Mesenchymal stem cell (in vitro differentiated cells and primary cell): ENCODE results near the gene MYOM1. TPM values are rescaled to one million over a fixed set of nuclear protein-coding genes. Genes with fewer than 3 reads are reported as not detected.

Experiments used
- DNase-seq: peaks from one replicate; pipeline ENCODE4 v3.0.0-alpha.2; 2013
- H2AFZ ChIP-seq: one replicate; pipeline ENCODE4 v1.6.1; 2013; ENCODE audit warnings: low read depth, mild to moderate bottlenecking, control low read depth, inconsistent platforms, low read length, moderate library complexity
- H2AK5ac ChIP-seq: 2 replicates; pipeline ENCODE4 v1.6.1; 2013; ENCODE audit warnings: low read length, moderate library complexity, mild to moderate bottlenecking, inconsistent platforms; ENCODE audit not compliant: severe bottlenecking
- H2BK120ac ChIP-seq: one replicate; pipeline ENCODE4 v1.6.1; 2013; ENCODE audit warnings: low read depth, mild to moderate bottlenecking, inconsistent platforms, low read length, moderate library complexity
- H2BK12ac ChIP-seq, 2 experiments: one replicate each; pipeline ENCODE4 v1.6.1; 2013; ENCODE audit warnings: inconsistent platforms in 2 of 2, low read length in 2 of 2, mild to moderate bottlenecking in 2 of 2, moderate library complexity in 2 of 2, control low read depth in 1 of 2
- H2BK15ac ChIP-seq: one replicate; pipeline ENCODE4 v1.6.1; 2013; ENCODE audit warnings: mild to moderate bottlenecking, low read depth, inconsistent platforms; ENCODE audit not compliant: poor library complexity, severe bottlenecking
- H2BK5ac ChIP-seq: 2 replicates; pipeline ENCODE4 v1.6.1; 2013; ENCODE audit warnings: low read depth, mild to moderate bottlenecking, low read length, control low read depth, inconsistent platforms; ENCODE audit not compliant: poor library complexity, severe bottlenecking
- H3K14ac ChIP-seq, 2 experiments: one replicate each; pipeline ENCODE4 v1.6.1; 2013; ENCODE audit warnings: inconsistent platforms in 2 of 2, low read length in 2 of 2, control low read depth in 1 of 2, mild to moderate bottlenecking in 1 of 2, moderate library complexity in 1 of 2
- H3K18ac ChIP-seq, 2 experiments: one replicate each; pipeline ENCODE4 v1.6.1; 2013; ENCODE audit warnings: inconsistent platforms in 2 of 2, low read length in 2 of 2, control low read depth in 1 of 2, low read depth in 1 of 2, mild to moderate bottlenecking in 1 of 2
- H3K23ac ChIP-seq, 2 experiments: one replicate each; pipeline ENCODE4 v1.6.1; 2013; ENCODE audit warnings: inconsistent platforms in 2 of 2, low read length in 2 of 2, mild to moderate bottlenecking in 2 of 2, moderate library complexity in 2 of 2, control low read depth in 1 of 2
- H3K27ac ChIP-seq: 2 replicates; pipeline ENCODE4 v1.5.1; 2013; ENCODE audit warnings: mild to moderate bottlenecking, moderate library complexity, low read length, control low read depth, inconsistent platforms; ENCODE audit not compliant: poor library complexity, severe bottlenecking
- H3K27me3 ChIP-seq, 2 experiments: 2 replicates each; pipeline versions ENCODE4 v1.6.1 to v1.7.0; 2013; ENCODE audit warnings: low read length in 2 of 2, mild to moderate bottlenecking in 2 of 2, moderate library complexity in 2 of 2, control low read depth in 1 of 2, inconsistent platforms in 1 of 2; ENCODE audit not compliant: control insufficient read depth in 1 of 2, insufficient read depth in 1 of 2
- H3K36me3 ChIP-seq, 2 experiments: 2 replicates each; pipeline versions ENCODE4 v1.6.1 to v1.7.0; 2013; ENCODE audit warnings: low read length in 2 of 2, control low read depth in 1 of 2, inconsistent platforms in 1 of 2, low read depth in 1 of 2, mild to moderate bottlenecking in 1 of 2; ENCODE audit not compliant: insufficient read depth in 2 of 2, control insufficient read depth in 1 of 2
- H3K4ac ChIP-seq, 2 experiments: one replicate each; pipeline ENCODE4 v1.6.1; 2013; ENCODE audit warnings: inconsistent platforms in 2 of 2, low read length in 2 of 2, mild to moderate bottlenecking in 2 of 2, moderate library complexity in 2 of 2, control low read depth in 1 of 2, low read depth in 1 of 2
- H3K4me1 ChIP-seq: 2 replicates; pipeline ENCODE4 v1.6.1; 2013; ENCODE audit warnings: low read depth, low read length, control low read depth; ENCODE audit not compliant: control insufficient read depth, insufficient read depth
- H3K4me2 ChIP-seq: 2 replicates; pipeline ENCODE4 v1.6.1; 2013; ENCODE audit warnings: low read length, mild to moderate bottlenecking, inconsistent platforms; ENCODE audit not compliant: poor library complexity, severe bottlenecking
- H3K4me3 ChIP-seq, 2 experiments: 2 replicates each; pipeline versions ENCODE4 v1.5.1 to v1.7.0; 2013; ENCODE audit warnings: low read length in 2 of 2, mild to moderate bottlenecking in 2 of 2, control low read depth in 1 of 2, low read depth in 1 of 2; ENCODE audit not compliant: insufficient read depth in 1 of 2
- H3K79me1 ChIP-seq: replicated peaks from 2 replicates; pipeline ENCODE4 v1.6.1; 2013; ENCODE audit warnings: mild to moderate bottlenecking, control low read depth, low read length, inconsistent platforms; ENCODE audit not compliant: poor library complexity, severe bottlenecking
- H3K9ac ChIP-seq: 2 replicates; pipeline ENCODE4 v1.7.0; 2013; ENCODE audit warnings: mild to moderate bottlenecking, low read length, moderate library complexity
- H3K9me3 ChIP-seq: 2 replicates; pipeline ENCODE4 v1.7.0; 2013; ENCODE audit warnings: mild to moderate bottlenecking, low read length; ENCODE audit not compliant: control insufficient read depth
- H4K8ac ChIP-seq: one replicate; pipeline ENCODE4 v1.6.1; 2013; ENCODE audit warnings: inconsistent platforms, mild to moderate bottlenecking, low read length, moderate library complexity
- H4K91ac ChIP-seq: one replicate; pipeline ENCODE4 v1.6.1; 2013; ENCODE audit warnings: mild to moderate bottlenecking, low read length, inconsistent platforms
- WGBS: methylation state at CpG from one replicate; pipeline ENCODE4 v1.1.7; 2013; ENCODE audit warnings: mixed read lengths; 5-methylcytosine and 5-hydroxymethylcytosine counted together
- polyA plus RNA-seq, 2 experiments: library from polyadenylated mRNA; stranded (reverse); fragments of 200-250 nt; gene quantifications; one replicate each; pipeline ENCODE4 v1.2.3, GENCODE V29; 2013

The MYOM1 gene
- 0.11 TPM for polyA plus RNA-seq (2013, experiment 1 of 2)
- polyA plus RNA-seq (2013, experiment 2 of 2), result 0.03 TPM

DNA sequence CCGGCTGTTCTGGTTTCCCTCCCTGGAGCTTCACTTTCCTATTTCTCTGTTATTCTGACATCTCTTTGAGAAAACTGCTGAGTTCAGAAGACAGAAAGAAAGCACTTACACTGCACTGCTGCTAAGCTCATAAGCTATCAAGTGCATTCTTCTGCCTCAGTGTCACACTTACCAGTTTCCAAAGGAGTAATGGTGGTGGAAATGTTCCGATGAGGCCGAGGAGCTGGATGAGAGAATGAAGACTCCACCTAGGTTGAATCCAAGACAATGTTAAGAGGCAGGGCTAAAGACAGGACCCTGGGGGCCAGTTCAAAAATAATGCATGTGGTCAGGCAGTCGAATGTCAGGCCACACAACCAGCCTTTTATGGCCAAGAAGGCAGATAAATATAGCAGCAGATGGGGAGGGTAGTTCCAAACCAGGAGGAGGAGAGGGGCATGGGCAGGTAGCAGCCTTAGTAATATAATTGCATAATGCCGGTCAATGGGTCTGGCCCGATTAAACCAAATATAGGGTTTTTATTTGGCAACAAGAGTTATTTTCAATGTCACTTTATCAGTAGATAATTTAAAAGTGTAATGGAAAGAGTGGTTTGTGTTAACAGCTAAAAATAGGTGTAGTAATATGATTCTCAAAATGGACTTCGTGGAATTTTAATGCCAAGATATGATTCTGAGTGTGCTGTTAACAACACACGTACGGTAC lies at the start of gene MYOM1:
Gene MYOM1, minus strand, starts transcription at position 338 of the 705 bp plus-strand sequence. CDS start 4,745 bp downstream, outside the sequence.
- H4K8ac ChIP-seq, result no peak within 1 kb of the TSS
- no peaks in the 10 kb centered on the region for H3K27me3 ChIP-seq
- no peak within 1 kb of the TSS for H4K91ac ChIP-seq
- H2BK12ac ChIP-seq, result peak within 1 kb of the TSS in 1 of 2 experiments; percentile 39
- H3K23ac ChIP-seq, result no peak within 1 kb of the TSS
- H2BK5ac ChIP-seq, result no peak within 1 kb of the TSS
- H3K79me1 ChIP-seq, result no peaks in the 10 kb centered on the region
- no peak within 1 kb of the TSS for H3K27ac ChIP-seq
- H2AFZ ChIP-seq, result no peak within 1 kb of the TSS
- H3K4me2 ChIP-seq, result no peak within 1 kb of the TSS
- no peak for DNase-seq
- WGBS, result 85% methylated on average over 9 of the region's 9 CpGs
- no peaks in the 10 kb centered on the region for H3K36me3 ChIP-seq
- H2BK15ac ChIP-seq, result no peak within 1 kb of the TSS
- H3K14ac ChIP-seq, result peak within 1 kb of the TSS in 1 of 2 experiments; percentile 41
- no peak within 1 kb of the TSS for H2AK5ac ChIP-seq
- no peak within 1 kb of the TSS for H3K4ac ChIP-seq
- H3K9me3 ChIP-seq, result no peaks in the 10 kb centered on the region
- H2BK120ac ChIP-seq, result no peak within 1 kb of the TSS
- H3K9ac ChIP-seq, result peak within 1 kb of the TSS; percentile 63
- no peak within 1 kb of the TSS for H3K18ac ChIP-seq
- H3K4me3 ChIP-seq, result peak within 1 kb of the TSS in 1 of 2 experiments; percentile 29
- no peaks in the 10 kb centered on the region for H3K4me1 ChIP-seq

DNA sequence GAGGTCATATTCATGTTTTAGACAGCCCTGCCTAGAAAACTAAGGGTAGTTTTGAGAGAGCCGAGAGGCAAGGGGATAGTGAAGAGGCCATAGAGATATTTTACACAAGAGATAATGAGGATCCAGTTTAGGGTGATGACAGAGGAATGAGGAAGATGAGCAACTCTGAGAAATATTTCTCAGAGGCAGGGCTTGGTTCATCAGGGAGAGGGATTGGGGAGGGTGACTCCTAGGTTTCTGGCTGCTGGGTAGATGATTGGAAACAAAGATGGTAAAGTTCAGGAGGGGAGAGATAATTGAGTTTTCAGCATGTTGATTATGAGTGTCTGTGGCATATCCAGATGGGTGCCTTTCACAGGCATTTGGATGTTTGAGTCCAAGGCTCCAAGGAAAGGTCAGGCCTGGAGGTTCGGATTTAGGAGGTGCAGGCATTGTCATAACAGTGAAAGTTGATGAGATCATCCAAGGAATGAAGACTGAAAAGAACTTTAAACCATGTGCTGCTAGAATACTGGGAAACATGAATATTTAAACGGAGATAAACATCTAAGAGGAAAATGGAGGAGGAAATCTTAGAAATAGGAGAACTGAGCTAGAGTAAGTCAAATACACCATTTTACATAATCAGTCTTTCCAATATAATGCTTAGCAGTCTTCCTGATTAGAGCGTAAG lies 49.6 kb upstream of the MYOM1 start:
- no peak overlapping the region for H2BK12ac ChIP-seq
- no peaks in the 10 kb centered on the region for H3K79me1 ChIP-seq
- H3K9ac ChIP-seq, result peak overlapping the region; percentile 42
- H3K4me2 ChIP-seq, result no peak overlapping the region
- no peak overlapping the region for H3K23ac ChIP-seq
- no peak overlapping the region for H3K27ac ChIP-seq
- H3K27me3 ChIP-seq, result no peaks in the 10 kb centered on the region
- H2AFZ ChIP-seq, result no peak overlapping the region
- H3K9me3 ChIP-seq, result no peaks in the 10 kb centered on the region
- H2BK5ac ChIP-seq, result no peak overlapping the region
- no peak overlapping the region for H3K14ac ChIP-seq
- H4K91ac ChIP-seq, result no peak overlapping the region
- H3K18ac ChIP-seq, result no peak overlapping the region
- no peak overlapping the region for H2BK120ac ChIP-seq
- 63% methylated on average over 3 of the region's 4 CpGs for WGBS
- H3K4me3 ChIP-seq, result peak overlapping the region in 1 of 2 experiments; percentile 34
- no peak overlapping the region for H3K4ac ChIP-seq
- no peak overlapping the region for H2AK5ac ChIP-seq
- no peak overlapping the region for H4K8ac ChIP-seq
- DNase-seq, result peak; percentile 31
- peaks cover 5% of the 10 kb centered on the region for H3K4me1 ChIP-seq
- H3K36me3 ChIP-seq, result peaks cover 3 to 17% of the 10 kb centered on the region in 2 experiments
- no peak overlapping the region for H2BK15ac ChIP-seq

DNA sequence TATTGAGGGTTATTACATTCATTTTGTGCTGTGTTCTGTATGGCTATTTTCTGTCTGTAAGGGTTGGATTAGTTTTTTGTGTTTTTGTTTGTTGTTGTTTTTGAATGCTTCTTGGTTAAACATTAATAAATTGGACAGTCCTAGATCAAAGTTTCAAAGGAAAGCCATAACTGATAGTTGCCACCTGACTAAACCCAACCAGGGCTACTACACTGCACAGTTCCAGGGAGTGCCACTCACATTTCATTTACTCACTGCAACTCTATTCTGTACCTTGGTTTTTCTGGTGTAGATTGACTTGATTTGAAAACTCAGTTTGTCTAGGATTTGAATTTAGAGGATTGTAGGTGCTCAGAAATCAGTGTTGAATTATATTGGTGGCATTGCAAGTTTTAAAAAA lies 48.5 kb upstream of the MYOM1 start:
- Histone ChIP-seq H3K27me3 (no peaks in the 10 kb centered on the region), H3K4me3 (no peak overlapping the region)
- no peak for DNase-seq

DNA sequence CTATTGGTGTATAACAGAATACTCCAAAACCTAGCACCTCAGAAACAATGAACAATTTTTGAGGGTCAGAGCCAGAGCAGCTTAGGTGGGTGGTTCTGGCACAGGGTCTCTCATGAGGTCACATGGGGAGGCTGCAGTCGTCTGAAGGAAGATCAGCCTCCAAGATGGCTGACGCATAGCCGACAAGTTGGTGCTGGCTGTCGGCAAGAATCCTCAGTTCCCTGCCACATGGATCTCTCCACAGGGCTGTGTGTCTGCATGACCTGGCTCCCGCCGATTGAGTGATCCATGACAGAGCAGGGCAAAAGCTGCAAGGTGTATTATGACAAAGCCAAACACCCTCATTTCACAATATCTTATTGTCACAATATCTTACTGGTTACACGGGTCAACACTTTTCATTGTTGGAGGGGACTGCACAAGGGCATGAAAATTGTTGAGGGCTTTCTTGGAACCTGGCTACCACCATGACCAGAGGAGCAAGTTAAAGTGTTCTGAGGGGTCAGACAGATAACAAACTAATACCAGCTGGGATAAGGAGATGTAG lies 46.4 kb upstream of the MYOM1 start:
- H2BK120ac ChIP-seq, result no peak overlapping the region
- DNase-seq, result no peak
- no peak overlapping the region for H3K9ac ChIP-seq
- H3K23ac ChIP-seq, result no peak overlapping the region
- WGBS, result 68% methylated on average over 7 of the region's 7 CpGs
- no peaks in the 10 kb centered on the region for H3K27me3 ChIP-seq
- H3K14ac ChIP-seq, result no peak overlapping the region
- H4K8ac ChIP-seq, result no peak overlapping the region
- no peak overlapping the region for H3K4me3 ChIP-seq
- H3K4ac ChIP-seq, result no peak overlapping the region
- no peak overlapping the region for H2BK5ac ChIP-seq
- H3K27ac ChIP-seq, result no peak overlapping the region
- H3K36me3 ChIP-seq, result no peaks in the 10 kb centered on the region
- no peak overlapping the region for H4K91ac ChIP-seq
- peaks cover 7% of the 10 kb centered on the region for H3K4me1 ChIP-seq
- no peak overlapping the region for H2AK5ac ChIP-seq
- H3K18ac ChIP-seq, result no peak overlapping the region
- no peak overlapping the region for H2BK15ac ChIP-seq
- H3K9me3 ChIP-seq, result no peaks in the 10 kb centered on the region
- H3K79me1 ChIP-seq, result no peaks in the 10 kb centered on the region
- no peak overlapping the region for H2AFZ ChIP-seq
- H3K4me2 ChIP-seq, result no peak overlapping the region
- H2BK12ac ChIP-seq, result no peak overlapping the region

More for the DNA sequence above, 48.5 kb upstream of the MYOM1 start:
- Histone ChIP-seq H4K8ac (no peak overlapping the region), H3K23ac (no peak overlapping the region), H4K91ac (no peak overlapping the region), H3K4me2 (no peak overlapping the region), H2AFZ (no peak overlapping the region), H3K4ac (no peak overlapping the region), H3K9me3 (no peaks in the 10 kb centered on the region), H2BK12ac (no peak overlapping the region), H2BK120ac (no peak overlapping the region), H3K79me1 (no peaks in the 10 kb centered on the region), H3K27ac (no peak overlapping the region), H2AK5ac (no peak overlapping the region), H3K9ac (no peak overlapping the region), H3K14ac (no peak overlapping the region), H3K18ac (no peak overlapping the region), H2BK5ac (no peak overlapping the region), H2BK15ac (no peak overlapping the region), H3K4me1 (peaks cover 7% of the 10 kb centered on the region), H3K36me3 (peaks cover 0 to 6% of the 10 kb centered on the region in 2 experiments)
